Stomach (tissue), 4 donors: Measurements from ENCODE around the gene PPP2R3B.

ENCODE experiments used
- CTCF ChIP-seq, 7 experiments: fragments of 450-650 bp in 4 of 7; fragments of 200-600 bp in 3 of 7; sonication (generic) in 3 of 7; IDR thresholded peaks; one replicate each; pipeline ENCODE4 v1.5.1; 2016 to 2019; ENCODE audit warnings: antibody characterized with exemption in 7 of 7, control low read depth in 2 of 7, mild to moderate bottlenecking in 1 of 7
- EP300 ChIP-seq: sonication (generic); formaldehyde crosslinking; IDR thresholded peaks from one replicate; pipeline ENCODE4 v1.6.1; 2017; ENCODE audit warnings: antibody characterized with exemption
- POLR2A ChIP-seq, 4 donors: fragments of 450-650 bp; IDR thresholded peaks; one replicate each; pipeline ENCODE4 v1.6.1; 2016; ENCODE audit warnings: antibody characterized with exemption in 4 of 4, control low read depth in 2 of 4, mild to moderate bottlenecking in 1 of 4, moderate library complexity in 1 of 4
- POLR2AphosphoS5 ChIP-seq, 3 donors: sonication (generic); formaldehyde crosslinking; IDR thresholded peaks; one replicate each; pipeline ENCODE4 v1.6.1; 2016; ENCODE audit warnings: antibody characterized with exemption in 3 of 3

DNA sequence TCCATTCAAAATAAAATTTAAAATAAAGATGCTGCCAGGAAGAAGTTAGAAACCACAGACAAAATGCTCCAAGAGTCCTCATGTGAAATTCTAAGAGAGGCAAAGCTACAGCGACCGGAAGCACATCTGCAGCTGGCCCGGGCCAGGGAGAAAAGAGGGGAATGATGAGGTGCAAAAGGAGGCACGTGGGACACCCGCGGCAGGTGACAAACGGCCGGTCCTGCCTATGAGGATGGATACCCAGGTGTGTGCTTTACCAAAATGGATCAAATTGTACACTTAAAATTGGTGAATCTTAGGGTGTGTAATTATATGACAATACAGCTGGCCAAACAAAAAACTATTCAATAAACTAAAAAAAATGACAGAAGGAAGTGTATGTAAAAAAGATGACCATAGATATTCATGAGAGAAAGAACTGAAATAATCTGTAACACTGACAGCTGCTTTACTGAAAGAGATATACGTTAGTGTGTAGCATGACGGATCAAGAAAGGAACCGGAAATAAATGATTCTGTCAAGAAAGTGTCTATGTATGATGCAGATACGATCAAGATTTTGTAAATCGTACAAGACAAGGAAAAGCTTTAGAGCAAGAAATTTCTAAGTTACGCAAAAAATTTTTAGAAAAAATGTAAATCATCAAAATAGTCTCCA, 29.5 kb downstream of the PPP2R3B start:
- TF ChIP-seq CTCF (IDR thresholded peaks at IDR 0.05): no peak
- TF ChIP-seq EP300: no peak
- no peak for TF ChIP-seq POLR2A (IDR thresholded peaks at IDR 0.05)
- TF ChIP-seq POLR2AphosphoS5 (IDR thresholded peaks at IDR 0.05): no peak
